ENCODE data around the gene PLLP. TPM values are rescaled to one million over a fixed set of nuclear protein-coding genes. Genes with fewer than 3 reads are reported as not detected.

Gene PLLP
- total RNA-seq, 1 experiment from 2014 or later, result 1.6 TPM

DNA sequence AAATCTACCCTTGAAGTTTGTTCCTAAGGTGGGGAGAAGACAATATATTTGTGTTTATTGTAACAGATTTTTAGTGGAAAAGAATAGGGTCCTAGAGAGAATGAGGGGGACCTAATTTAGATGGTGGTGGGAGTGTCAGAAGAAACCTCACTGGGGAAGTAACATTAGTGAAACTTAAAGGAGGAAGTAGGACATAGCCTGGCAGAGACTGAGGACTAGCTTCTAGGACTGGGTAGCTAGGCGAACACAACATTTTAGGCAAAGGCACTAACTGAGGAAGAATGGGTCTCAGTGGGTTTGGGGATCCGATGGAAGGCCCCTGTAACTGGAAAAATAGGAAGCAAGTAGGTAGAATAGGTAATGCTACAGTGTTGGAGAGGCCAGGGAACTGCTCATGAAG is 43.6 kb downstream of the PLLP start:
- DNase-seq, result no peak
- H3K36me3 ChIP-seq (replicated peaks; ENCODE audit: control insufficient read depth, insufficient read depth, low read length), result peaks cover 3% of the 10 kb centered on the region
- H3K27me3 ChIP-seq (ENCODE audit: control insufficient read depth, insufficient read depth, low read length), result no peaks in the 10 kb centered on the region
- no peak overlapping the region for H3K4me3 ChIP-seq (ENCODE audit: insufficient read depth, low read depth, low read length)

DNA sequence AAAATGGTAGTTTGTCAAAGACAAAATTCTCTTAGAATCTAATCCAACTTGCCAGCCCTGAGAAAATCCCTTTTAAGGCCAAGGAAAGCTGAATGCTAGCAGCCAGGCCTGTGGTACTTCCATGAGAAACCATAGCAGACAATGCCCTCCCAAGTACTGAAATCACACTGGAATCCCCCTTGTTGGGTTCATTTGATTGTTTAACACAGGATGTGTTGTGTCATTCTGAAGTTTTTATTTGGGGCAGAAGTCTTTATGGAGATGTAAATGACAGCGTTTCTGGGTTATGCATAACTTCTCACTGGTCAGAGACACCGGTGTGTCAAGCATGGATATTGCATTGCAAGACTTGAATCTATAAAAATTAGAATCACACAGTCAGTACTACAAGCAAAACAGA is 45.4 kb downstream of the PLLP start:
- Histone ChIP-seq H3K4me3 (ENCODE audit: insufficient read depth, low read depth, low read length) (no peak overlapping the region), H3K27me3 (ENCODE audit: control insufficient read depth, insufficient read depth, low read length) (no peaks in the 10 kb centered on the region), H3K36me3 (replicated peaks; ENCODE audit: control insufficient read depth, insufficient read depth, low read length) (peaks cover 3% of the 10 kb centered on the region)
- no peak for DNase-seq

DNA sequence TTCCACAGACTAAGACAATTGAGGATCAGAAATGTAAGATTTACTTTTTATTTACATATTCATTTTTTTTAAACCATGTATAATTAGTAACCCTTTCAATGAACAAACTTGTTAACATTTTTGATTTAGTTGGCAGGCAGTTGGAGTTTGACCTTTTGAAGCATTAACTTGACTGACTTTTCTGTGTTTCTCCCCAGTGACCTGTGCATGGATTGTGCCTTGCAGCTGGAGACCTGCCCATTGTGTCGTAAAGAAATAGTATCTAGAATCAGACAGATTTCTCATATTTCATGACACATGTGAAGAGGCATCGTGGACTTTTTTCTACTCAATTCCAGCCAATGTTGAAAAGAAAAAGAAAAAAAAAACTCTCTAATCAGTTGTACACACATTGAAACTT is 45.8 kb downstream of the PLLP start:
- no peak for DNase-seq
- no peaks in the 10 kb centered on the region for H3K27me3 ChIP-seq (ENCODE audit: control insufficient read depth, insufficient read depth, low read length)
- H3K36me3 ChIP-seq (replicated peaks; ENCODE audit: control insufficient read depth, insufficient read depth, low read length), result peaks cover 4% of the 10 kb centered on the region
- H3K4me3 ChIP-seq (ENCODE audit: insufficient read depth, low read depth, low read length), result no peak overlapping the region

- Histone ChIP-seq H3K27me3 (ENCODE audit: control insufficient read depth, insufficient read depth, low read length) (no peaks in the 10 kb centered on the region), H3K4me3 (ENCODE audit: insufficient read depth, low read depth, low read length) (no peak overlapping the region), H3K36me3 (replicated peaks; ENCODE audit: control insufficient read depth, insufficient read depth, low read length) (peaks cover 9% of the 10 kb centered on the region)
- DNase-seq, result no peak
These were observed 48.5 kb downstream of the PLLP start for GRCh38 chr16:57236022-57236350.

DNA sequence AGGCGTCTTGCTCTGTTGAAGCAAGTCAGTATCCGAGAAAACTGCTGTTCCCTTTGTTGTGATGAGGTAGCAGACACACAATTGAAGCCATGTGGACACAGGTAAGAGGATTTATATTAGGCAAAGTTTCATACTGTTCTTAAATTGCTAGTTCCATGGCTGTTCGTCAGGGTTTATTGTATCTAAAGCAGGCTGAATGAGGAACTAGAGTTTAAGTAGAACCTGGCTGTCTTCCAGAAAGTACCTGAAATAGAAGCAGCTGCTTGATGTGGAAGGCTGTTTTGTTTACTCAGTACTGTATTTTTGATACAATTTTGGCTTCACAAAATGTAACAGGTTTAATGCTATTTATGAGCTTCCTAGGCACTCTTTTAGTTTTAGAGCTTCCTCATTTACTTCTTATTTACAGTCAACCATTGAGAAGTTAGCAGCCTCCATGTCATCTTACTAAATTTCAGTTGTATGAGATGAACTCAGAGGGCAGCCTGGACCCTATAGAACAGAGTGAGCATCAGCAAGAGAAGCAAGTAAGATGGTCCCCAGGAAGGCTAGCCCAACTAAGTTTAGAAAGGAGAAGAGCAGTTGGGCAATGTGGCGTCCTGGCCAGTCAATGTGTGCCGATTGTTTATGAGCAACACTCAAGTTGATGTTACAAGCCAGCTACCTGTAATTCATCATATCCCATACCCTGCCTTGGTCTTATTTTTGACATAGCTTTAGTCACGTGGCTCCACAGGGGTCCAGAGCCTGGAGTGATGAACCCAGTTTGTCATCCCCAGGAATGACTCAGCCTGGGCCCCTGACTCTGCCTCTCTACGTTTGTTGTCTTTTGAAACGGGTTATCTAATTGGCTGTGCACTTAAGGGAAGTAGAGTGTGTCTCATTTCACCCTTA is 49.1 kb downstream of the PLLP start:
- peaks cover 9% of the 10 kb centered on the region for H3K36me3 ChIP-seq (replicated peaks; ENCODE audit: control insufficient read depth, insufficient read depth, low read length)
- DNase-seq, result no peak
- no peaks in the 10 kb centered on the region for H3K27me3 ChIP-seq (ENCODE audit: control insufficient read depth, insufficient read depth, low read length)
- no peak overlapping the region for H3K4me3 ChIP-seq (ENCODE audit: insufficient read depth, low read depth, low read length)

DNA sequence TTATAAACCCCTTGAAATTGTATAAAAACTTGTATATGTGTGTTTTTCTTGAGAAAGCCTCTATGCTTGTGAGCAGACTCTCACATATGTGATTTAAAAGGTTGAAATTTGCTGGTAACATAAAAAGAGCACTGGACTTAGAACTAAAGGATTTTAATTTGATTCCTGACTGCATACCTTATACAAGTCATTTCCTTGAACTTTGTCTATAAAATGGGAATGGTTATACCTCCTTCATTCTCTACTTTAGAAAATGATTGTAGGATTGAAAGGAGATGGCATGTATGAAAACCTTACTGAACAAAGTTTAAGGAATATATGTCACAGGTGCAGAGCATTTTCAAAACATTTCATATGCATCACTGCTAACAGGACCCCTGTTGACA is 49.8 kb downstream of the PLLP start:
- Histone ChIP-seq H3K4me3 (ENCODE audit: insufficient read depth, low read depth, low read length) (no peak overlapping the region), H3K27me3 (ENCODE audit: control insufficient read depth, insufficient read depth, low read length) (no peaks in the 10 kb centered on the region), H3K36me3 (replicated peaks; ENCODE audit: control insufficient read depth, insufficient read depth, low read length) (peaks cover 9% of the 10 kb centered on the region)
- DNase-seq, result no peak

GRCh38 chr16:57233944-57234706 is 50.3 kb downstream of the PLLP start:
- DNase-seq, result no peak
- Histone ChIP-seq H3K4me3 (ENCODE audit: insufficient read depth, low read depth, low read length) (no peak overlapping the region), H3K36me3 (replicated peaks; ENCODE audit: control insufficient read depth, insufficient read depth, low read length) (peaks cover 8% of the 10 kb centered on the region), H3K27me3 (ENCODE audit: control insufficient read depth, insufficient read depth, low read length) (no peaks in the 10 kb centered on the region)

- Histone ChIP-seq H3K27me3 (ENCODE audit: control insufficient read depth, insufficient read depth, low read length) (no peaks in the 10 kb centered on the region), H3K36me3 (replicated peaks; ENCODE audit: control insufficient read depth, insufficient read depth, low read length) (peaks cover 10% of the 10 kb centered on the region), H3K4me3 (ENCODE audit: insufficient read depth, low read depth, low read length) (no peak overlapping the region)
- DNase-seq, result no peak
These were observed 52.6 kb downstream of the PLLP start for GRCh38 chr16:57231821-57232350.

GRCh38 chr16:57229079-57229478 is 55.4 kb downstream of the PLLP start:
- DNase-seq, result no peak
- peaks cover 15% of the 10 kb centered on the region for H3K36me3 ChIP-seq (replicated peaks; ENCODE audit: control insufficient read depth, insufficient read depth, low read length)

DNA sequence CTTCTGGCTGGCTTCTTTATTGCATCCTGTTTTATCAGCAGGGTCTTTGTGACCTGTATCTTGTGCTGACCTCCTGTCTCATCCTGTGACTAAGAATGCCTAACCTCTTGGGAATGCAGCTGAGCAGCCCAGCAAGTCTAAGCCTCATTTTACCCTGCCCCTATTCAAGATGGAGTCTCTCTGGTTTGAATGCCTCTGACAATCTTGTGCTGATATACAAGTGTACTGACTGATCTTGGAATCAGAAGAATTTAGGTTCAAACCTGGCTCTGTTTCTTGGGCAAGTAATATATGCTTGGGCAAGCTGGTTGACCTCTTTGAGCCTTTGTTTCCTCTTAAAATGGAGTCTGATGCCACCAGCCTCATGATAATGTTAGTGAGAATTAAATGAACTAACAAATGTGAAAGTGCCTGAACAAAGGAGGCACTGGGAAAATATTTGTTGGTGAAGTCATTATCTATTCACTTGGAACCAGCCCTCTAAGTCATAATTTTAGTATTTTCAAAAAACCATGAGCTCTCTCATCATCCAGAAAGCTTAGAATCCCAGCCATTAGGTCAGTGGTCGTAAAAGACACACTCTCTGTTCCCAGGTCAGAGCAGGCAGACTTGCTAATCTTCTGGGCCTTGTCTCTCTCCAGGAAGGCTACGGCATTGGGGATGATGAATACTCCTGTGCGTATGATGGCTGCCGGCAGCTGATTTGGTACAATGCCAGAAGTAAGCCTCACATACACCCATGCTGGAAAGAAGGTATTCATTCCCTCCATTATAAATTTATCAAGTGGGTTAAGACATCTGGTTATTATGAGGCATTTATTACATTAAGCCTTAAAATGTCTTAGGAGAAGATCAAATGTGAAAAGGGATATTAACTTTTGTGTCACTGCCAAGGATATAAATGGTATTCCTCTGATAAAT is 57.5 kb downstream of the PLLP start:
- DNase-seq, result no peak
- H3K36me3 ChIP-seq (replicated peaks; ENCODE audit: control insufficient read depth, insufficient read depth, low read length), result peaks cover 12% of the 10 kb centered on the region
- no peaks in the 10 kb centered on the region for H3K27me3 ChIP-seq (ENCODE audit: control insufficient read depth, insufficient read depth, low read length)
- no peak overlapping the region for H3K4me3 ChIP-seq (ENCODE audit: insufficient read depth, low read depth, low read length)

More at GRCh38 chr16:57229079-57229478, 55.4 kb downstream of the PLLP start:
- Histone ChIP-seq H3K4me3 (ENCODE audit: insufficient read depth, low read depth, low read length) (no peak overlapping the region), H3K27me3 (ENCODE audit: control insufficient read depth, insufficient read depth, low read length) (no peaks in the 10 kb centered on the region)

- Histone ChIP-seq H3K4me3 (ENCODE audit: insufficient read depth, low read depth, low read length) (no peak overlapping the region), H3K36me3 (replicated peaks; ENCODE audit: control insufficient read depth, insufficient read depth, low read length) (peaks cover 11% of the 10 kb centered on the region), H3K27me3 (ENCODE audit: control insufficient read depth, insufficient read depth, low read length) (no peaks in the 10 kb centered on the region)
- DNase-seq, result no peak
These were observed 58.5 kb downstream of the PLLP start for GRCh38 chr16:57225978-57226377.

DNA sequence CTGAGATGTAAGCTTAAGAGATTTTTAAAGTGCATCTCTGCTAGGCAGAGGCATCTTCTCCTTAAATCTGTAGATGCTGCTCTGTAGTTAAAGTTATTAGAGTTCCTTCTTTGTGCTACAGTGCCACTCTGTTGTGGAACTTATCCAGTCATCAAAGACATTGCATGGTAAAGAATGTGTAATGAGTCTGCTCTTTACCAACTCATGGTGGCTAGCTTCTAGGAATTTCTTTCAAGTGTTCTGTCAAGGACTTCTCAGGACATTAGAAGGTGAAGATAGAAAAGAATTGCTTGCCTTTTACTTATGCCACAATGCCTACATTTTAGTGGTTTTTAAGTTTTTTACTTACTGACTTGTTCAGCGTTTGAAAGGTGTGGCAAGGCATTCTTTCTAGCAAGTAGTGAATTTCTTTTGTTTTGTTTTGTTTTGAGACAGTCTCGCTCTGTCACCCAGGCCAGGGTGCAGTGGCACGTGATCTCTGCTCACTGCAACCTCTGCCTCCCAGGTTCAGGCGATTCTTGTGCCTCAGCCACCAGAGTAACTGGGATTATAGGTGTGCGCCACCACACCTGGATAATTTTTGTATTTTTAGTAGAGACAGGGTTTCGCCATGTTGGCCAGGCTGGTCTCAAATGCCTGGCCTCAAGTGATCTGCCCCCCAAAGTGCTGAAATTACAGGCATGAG is 59.7 kb downstream of the PLLP start:
- no peaks in the 10 kb centered on the region for H3K27me3 ChIP-seq (ENCODE audit: control insufficient read depth, insufficient read depth, low read length)
- H3K4me3 ChIP-seq (ENCODE audit: insufficient read depth, low read depth, low read length), result no peak overlapping the region
- H3K36me3 ChIP-seq (replicated peaks; ENCODE audit: control insufficient read depth, insufficient read depth, low read length), result peaks cover 11% of the 10 kb centered on the region
- DNase-seq, result no peak

GRCh38 chr16:57223057-57223456 is 61.4 kb downstream of the PLLP start:
- Histone ChIP-seq H3K4me3 (ENCODE audit: insufficient read depth, low read depth, low read length) (no peak overlapping the region), H3K27me3 (ENCODE audit: control insufficient read depth, insufficient read depth, low read length) (no peaks in the 10 kb centered on the region)
- DNase-seq, result no peak

DNA sequence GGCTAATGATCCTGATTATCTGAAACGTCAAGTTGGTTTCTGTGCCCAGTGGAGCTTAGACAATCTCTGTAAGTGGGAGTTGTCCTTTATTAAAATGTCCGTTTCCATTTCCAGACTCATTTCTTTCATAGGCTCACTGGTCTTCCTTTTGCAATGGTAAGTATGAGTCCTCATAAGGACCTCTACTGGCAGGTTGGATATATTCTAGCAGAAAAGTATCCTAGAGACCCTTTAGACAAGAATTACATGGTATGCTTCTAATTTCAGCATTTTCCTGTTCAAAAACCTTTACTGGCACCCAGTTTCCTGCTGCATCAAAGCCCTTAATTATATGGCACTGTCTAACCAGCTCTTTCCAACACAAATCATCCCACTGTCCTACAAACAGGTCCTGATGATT is 67.5 kb downstream of the PLLP start:
- no peak for DNase-seq
- H3K36me3 ChIP-seq (replicated peaks; ENCODE audit: control insufficient read depth, insufficient read depth, low read length), result peaks cover 10% of the 10 kb centered on the region
- no peak overlapping the region for H3K4me3 ChIP-seq (ENCODE audit: insufficient read depth, low read depth, low read length)
- no peaks in the 10 kb centered on the region for H3K27me3 ChIP-seq (ENCODE audit: control insufficient read depth, insufficient read depth, low read length)

More at GRCh38 chr16:57223057-57223456, 61.4 kb downstream of the PLLP start:
- H3K36me3 ChIP-seq (replicated peaks; ENCODE audit: control insufficient read depth, insufficient read depth, low read length), result peaks cover 11% of the 10 kb centered on the region
